Measurements from ENCODE around the gene TRIM10.
"Not testable (repeated sequence)": the region's sequence is repeated elsewhere in the genome, so short reads cannot be mapped to it uniquely, and the experiment has no call there.

TRIM10 gene

DNA sequence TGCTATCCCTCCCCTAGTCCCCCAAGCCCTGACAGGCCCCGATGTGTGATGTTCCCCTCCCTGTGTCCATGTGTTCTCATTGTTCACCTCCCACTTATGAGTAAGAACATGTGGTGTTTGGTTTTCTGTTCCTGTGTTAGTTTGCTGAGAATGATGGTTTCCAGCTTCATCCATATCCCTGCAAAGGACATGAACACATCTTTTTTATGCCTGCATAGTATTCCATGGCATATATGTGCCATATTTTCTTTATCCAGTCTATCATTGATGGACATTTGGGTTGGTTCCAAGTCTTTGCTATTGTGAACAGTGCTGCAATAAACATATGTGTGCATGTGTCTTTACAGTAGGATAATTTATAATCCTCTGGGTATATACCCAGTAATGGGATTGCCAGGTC is 4.2 kb upstream of the TRIM10 start:
- H3K9me3 Mint-ChIP-seq; H3K36me3 Mint-ChIP-seq (ENCODE audit: insufficient read depth); ATAC-seq (replicated peaks); H3K27ac Mint-ChIP-seq; H3K4me3 Mint-ChIP-seq; H3K4me1 Mint-ChIP-seq (ENCODE audit: low read depth in 2 of 2); DNase-seq: not testable (repeated sequence)
- peaks cover 46 to 88% of the 10 kb centered on the region in 2 donors for H3K27me3 Mint-ChIP-seq

DNA sequence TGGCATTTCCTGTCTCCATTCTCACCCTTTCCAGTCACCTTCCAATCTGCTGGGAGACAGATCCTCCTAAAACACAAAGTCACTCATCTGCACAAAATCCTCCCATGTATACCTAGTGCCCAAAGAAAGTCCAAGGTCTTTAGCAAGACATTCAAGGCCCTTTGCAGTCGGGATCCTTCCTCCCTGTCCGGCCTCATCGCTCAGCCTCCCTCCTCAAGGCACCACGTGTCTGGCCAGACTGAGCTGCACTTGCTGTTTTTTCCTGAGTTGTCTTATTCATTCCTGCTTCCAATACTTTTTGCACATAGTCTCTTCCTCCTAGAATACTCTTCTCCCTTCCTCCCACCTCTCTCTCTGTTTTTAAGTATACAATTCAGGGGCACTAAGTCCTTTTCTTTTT is 3.7 kb upstream of the TRIM10 start:
- Mint-ChIP-seq H3K36me3 (ENCODE audit: insufficient read depth) (no peaks in the 10 kb centered on the region), H3K9me3 (no peaks in the 10 kb centered on the region), H3K4me3 (no peak overlapping the region), H3K27me3 (peaks cover 46 to 88% of the 10 kb centered on the region in 2 donors), H3K27ac (no peak overlapping the region), H3K4me1 (ENCODE audit: low read depth in 2 of 2) (peaks cover 0 to 5% of the 10 kb centered on the region in 2 donors)
- ATAC-seq (replicated peaks) (no peak), DNase-seq (no peak)

DNA sequence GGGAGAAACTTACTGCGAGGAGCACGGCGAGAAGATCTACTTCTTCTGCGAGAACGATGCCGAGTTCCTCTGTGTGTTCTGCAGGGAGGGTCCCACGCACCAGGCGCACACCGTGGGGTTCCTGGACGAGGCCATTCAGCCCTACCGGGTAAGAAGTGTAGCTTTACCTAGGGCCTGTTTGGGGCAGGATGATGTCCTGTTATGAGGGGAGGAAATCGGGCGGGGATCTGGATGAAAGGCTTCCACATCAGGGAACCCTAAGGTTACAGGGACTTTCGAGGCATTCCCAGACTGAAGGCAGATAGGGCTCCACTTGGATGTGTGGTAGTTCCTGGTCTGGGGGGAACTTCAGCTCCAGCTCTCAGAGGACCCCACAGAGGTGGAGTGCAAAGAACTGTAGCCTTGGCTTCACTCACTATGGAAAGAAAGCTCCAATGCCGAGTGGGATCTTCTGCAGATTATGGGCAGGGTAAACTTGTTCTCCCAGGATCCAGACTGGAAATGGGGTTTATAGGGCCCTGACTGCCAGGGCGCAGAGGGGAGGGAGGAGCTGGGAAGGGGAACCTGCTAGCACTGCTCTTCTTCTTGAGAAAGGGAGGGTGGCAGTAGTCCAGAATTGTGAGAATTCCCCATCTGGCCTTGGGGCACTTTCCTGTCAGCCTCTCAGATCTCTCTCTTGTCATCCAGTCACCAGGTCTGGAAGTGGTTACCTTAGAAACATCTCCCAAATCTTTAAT is 3.1 kb upstream of the TRIM10 start:
- ATAC-seq (replicated peaks) = no peak
- Mint-ChIP-seq H3K27ac (no peak overlapping the region), H3K4me3 (no peak overlapping the region)

DNA sequence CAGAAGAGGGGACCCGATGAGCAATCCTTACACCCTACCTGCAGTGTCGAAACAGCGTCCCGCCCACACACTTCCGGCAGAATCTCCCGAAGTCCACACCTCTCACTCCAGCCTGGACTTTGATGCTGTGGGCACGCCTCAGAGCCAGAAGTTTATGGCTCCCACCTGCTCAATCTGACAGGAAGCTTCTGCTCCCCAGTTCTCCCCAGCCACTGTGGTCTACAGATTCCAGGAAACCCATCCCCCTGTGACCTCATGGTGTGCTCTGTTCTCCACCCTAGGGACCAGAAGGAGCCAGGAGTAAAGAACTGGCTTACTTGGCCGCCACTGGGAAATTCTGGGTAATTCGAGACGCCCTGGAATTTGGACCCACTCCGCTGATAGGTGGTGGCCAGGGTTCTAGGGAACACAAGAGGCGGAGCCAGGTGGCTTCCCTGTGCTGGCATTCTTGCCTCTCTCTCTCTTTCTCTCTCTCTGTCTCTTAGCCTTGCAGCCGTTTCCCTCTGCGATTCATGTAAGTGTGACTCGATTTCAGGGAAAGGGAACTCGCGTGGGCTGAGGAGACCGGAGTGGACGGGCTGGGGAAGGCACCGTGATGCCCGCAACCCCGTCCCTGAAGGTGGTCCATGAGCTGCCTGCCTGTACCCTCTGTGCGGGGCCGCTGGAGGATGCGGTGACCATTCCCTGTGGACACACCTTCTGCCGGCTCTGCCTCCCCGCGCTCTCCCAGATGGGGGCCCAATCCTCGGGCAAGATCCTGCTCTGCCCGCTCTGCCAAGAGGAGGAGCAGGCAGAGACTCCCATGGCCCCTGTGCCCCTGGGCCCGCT is 2.3 kb upstream of the TRIM10 start, which contains the start of gene TRIM15:
Gene TRIM15 (plus strand): TSS at position 457 of the 828 bp plus-strand sequence. CDS start 139 bp downstream, at position 596.
- Mint-ChIP-seq H3K9me3 (no peaks in the 10 kb centered on the region), H3K27me3 (peaks cover 47 to 88% of the 10 kb centered on the region in 2 donors), H3K4me1 (ENCODE audit: low read depth in 2 of 2) (peaks cover 0 to 10% of the 10 kb centered on the region in 2 donors), H3K27ac (no peak within 1 kb of the TSS), H3K36me3 (ENCODE audit: insufficient read depth) (no peaks in the 10 kb centered on the region), H3K4me3 (peak within 1 kb of the TSS in 1 of 2 donors; percentile 6)
- ATAC-seq (replicated peaks) (peak; percentile 36), DNase-seq (no peak)

More for the DNA sequence above, 3.1 kb upstream of the TRIM10 start:
- no peaks in the 10 kb centered on the region for H3K9me3 Mint-ChIP-seq
- DNase-seq = no peak
- peaks cover 0 to 5% of the 10 kb centered on the region in 2 donors for H3K4me1 Mint-ChIP-seq (ENCODE audit: low read depth in 2 of 2)
- H3K27me3 Mint-ChIP-seq = peaks cover 48 to 88% of the 10 kb centered on the region in 2 donors
- H3K36me3 Mint-ChIP-seq (ENCODE audit: insufficient read depth) = no peaks in the 10 kb centered on the region

DNA sequence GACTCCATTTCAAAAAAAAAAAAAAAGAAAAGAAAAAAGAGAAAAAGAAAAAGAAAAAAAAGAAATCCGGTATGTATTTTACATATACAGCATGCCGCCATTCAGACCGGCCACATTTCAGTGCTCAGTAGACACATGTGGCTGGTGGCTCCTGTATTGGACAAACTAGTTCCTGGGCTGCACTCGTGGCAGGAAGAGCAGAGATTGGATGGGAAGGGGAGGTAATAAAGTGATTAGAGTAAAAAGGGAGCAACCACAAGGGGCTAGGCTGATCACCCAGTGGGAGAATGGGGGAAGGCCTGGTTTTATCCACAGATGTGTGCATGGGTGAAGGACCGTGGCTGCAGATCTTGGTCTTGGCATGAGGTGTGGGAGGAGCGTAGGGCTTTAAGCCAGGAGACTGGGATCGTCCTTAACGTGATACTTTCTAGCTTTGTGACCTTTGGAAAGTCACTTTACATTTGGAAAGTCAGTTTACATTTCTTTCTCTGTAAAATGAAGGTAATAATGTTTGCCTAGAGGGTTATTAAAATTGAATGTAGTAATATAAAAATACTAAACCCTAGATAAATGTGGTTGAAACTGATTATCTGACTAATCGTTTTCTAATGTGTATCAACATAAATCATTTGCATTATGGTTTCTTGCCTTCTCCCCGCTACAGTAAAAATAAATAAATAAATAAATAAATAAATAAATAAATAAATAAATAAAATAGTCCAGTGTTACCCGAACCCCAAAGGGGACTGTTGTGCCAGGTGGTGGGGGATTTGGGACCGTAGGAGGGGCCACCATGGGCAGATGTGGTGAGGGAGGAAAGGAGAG is 1.5 kb upstream of the TRIM10 start:
- peaks cover 0 to 10% of the 10 kb centered on the region in 2 donors for H3K4me1 Mint-ChIP-seq (ENCODE audit: low read depth in 2 of 2)

DNA sequence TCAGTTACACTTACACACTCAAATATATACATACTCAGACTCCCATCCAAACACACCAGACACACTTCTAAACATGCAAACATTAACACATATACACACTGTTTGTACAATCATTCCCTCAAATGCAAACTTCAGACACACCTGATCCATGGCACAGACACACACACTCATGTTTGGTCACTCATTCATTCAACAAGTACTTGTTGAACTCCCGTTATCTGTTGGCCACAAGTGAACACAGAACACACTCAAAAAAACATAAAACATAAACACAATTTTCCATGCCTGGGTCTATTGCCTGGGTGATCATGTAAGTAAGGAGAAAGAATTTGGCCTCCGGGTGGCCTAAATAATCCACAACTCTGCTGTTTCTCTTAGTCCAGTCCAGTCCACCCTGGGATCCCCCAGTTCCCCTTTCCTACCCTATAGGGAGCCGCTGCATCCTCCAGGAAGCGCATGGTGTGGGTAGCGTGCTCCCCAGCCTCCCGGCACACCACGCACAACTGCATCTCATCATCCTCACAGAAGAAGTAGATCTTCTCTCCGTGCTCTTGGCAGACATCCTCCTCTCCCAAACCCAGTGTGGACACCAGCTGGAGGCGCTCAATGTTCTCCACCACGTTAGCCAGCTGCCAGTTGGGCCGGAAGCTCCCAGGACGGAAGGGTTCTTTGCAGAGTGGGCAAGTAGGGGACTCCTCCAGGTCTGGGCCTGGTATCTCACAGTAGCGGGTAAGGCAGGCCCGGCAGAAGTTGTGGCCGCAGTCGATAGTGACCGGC is 815 bp downstream of the TRIM10 start:
- H3K4me3 Mint-ChIP-seq = no peak overlapping the region
- no peaks in the 10 kb centered on the region for H3K36me3 Mint-ChIP-seq (ENCODE audit: insufficient read depth)
- peaks cover 49 to 85% of the 10 kb centered on the region in 2 donors for H3K27me3 Mint-ChIP-seq
- H3K27ac Mint-ChIP-seq = no peak overlapping the region
- H3K4me1 Mint-ChIP-seq (ENCODE audit: low read depth in 2 of 2) = peaks cover 0 to 10% of the 10 kb centered on the region in 2 donors
- H3K9me3 Mint-ChIP-seq = no peaks in the 10 kb centered on the region
- DNase-seq (no peak), ATAC-seq (replicated peaks) (no peak)

More for the DNA sequence above, 1.5 kb upstream of the TRIM10 start:
- H3K36me3 Mint-ChIP-seq (ENCODE audit: insufficient read depth) = no peaks in the 10 kb centered on the region
- no peaks in the 10 kb centered on the region for H3K9me3 Mint-ChIP-seq
- DNase-seq (no peak), ATAC-seq (replicated peaks) (no peak)
- peak overlapping the region in 1 of 2 donors; percentile 6 for H3K4me3 Mint-ChIP-seq
- H3K27me3 Mint-ChIP-seq = peaks cover 44 to 85% of the 10 kb centered on the region in 2 donors
- H3K27ac Mint-ChIP-seq = no peak overlapping the region

DNA sequence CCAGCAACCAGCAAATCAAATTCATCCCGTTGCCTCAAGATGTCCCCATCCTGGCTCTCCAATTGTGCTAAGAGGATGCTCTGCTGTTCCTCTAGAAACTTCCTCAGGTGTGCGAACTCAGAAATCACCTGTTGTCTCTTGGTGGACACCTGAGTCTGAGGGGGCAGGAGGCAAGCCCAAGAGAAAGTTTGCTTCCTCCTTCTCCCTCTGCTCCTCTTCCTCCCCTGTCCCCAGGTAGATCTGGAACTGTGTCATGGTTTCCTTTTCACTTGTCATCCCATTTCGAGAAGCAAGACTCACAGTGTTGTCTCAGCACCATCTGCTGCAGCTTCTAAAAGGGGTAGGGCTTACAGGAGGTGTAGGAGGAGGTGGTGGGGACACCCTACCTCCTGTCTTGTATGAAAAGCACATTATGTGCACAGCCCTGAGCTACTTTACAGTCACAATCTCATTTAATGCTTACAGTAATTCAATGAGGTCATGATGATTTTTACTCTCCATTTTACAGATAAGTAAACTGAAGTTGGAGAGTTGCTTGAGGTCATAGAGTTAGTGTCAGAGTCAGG is 2.5 kb downstream of the TRIM10 start:
- H3K27me3 Mint-ChIP-seq = peaks cover 53 to 85% of the 10 kb centered on the region in 2 donors
- H3K27ac Mint-ChIP-seq = no peak overlapping the region
- H3K4me3 Mint-ChIP-seq = no peak overlapping the region
- no peaks in the 10 kb centered on the region for H3K9me3 Mint-ChIP-seq
- ATAC-seq (replicated peaks) = no peak
- DNase-seq = no peak
- H3K4me1 Mint-ChIP-seq (ENCODE audit: low read depth in 2 of 2) = peaks cover 0 to 10% of the 10 kb centered on the region in 2 donors
- H3K36me3 Mint-ChIP-seq (ENCODE audit: insufficient read depth) = no peaks in the 10 kb centered on the region

DNA sequence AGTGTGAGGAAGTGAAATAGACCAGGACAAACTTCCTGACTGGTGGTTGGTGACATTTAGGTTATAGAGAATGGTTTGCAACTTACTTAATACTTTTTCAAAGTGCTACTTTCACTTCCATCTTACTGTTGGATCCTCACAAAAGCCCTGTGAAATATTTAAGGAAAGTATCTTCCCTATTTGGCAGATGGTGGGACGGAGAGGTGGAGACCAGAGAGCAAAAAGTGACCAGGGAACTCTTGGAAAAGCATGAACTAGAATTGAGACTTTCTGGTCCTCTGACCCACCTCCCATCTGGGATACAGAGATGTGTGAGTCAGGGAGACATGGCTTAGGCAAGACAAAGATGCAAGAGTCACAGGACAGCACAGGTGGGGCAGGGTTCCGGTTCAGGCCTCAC is 3.0 kb downstream of the TRIM10 start:
- Mint-ChIP-seq H3K27me3 (peaks cover 56 to 85% of the 10 kb centered on the region in 2 donors), H3K9me3 (no peaks in the 10 kb centered on the region)

DNA sequence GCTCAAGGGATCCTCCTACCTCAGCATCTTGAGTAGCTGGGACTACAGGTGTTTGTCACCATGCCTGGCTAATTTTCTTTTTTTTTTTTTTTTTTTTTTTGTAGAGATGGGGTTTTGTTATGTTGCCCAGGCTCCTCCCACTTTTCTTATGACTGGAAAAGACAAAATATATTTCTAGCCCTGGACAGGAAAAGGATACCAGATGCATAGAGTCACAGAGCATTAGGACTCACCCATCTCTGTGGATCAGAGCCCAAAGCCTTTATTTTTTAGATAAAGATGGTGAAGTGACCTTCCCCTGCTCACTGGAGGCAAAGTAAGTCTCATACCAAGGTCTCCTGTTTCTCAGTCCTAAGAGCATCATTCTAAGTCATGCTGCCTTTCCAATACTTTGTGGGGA is 3.4 kb downstream of the TRIM10 start:
- peaks cover 0 to 5% of the 10 kb centered on the region in 2 donors for H3K4me1 Mint-ChIP-seq (ENCODE audit: low read depth in 2 of 2)
- no peak overlapping the region for H3K27ac Mint-ChIP-seq
- DNase-seq (no peak), ATAC-seq (replicated peaks) (no peak)
- H3K27me3 Mint-ChIP-seq = peaks cover 56 to 88% of the 10 kb centered on the region in 2 donors
- H3K36me3 Mint-ChIP-seq (ENCODE audit: insufficient read depth) = no peaks in the 10 kb centered on the region
- H3K4me3 Mint-ChIP-seq = no peak overlapping the region
- no peaks in the 10 kb centered on the region for H3K9me3 Mint-ChIP-seq

More for the DNA sequence above, 3.0 kb downstream of the TRIM10 start:
- ATAC-seq (replicated peaks) (no peak), DNase-seq (no peak)
- Mint-ChIP-seq H3K27ac (no peak overlapping the region), H3K4me1 (ENCODE audit: low read depth in 2 of 2) (peaks cover 0 to 7% of the 10 kb centered on the region in 2 donors), H3K36me3 (ENCODE audit: insufficient read depth) (no peaks in the 10 kb centered on the region), H3K4me3 (no peak overlapping the region)

DNA sequence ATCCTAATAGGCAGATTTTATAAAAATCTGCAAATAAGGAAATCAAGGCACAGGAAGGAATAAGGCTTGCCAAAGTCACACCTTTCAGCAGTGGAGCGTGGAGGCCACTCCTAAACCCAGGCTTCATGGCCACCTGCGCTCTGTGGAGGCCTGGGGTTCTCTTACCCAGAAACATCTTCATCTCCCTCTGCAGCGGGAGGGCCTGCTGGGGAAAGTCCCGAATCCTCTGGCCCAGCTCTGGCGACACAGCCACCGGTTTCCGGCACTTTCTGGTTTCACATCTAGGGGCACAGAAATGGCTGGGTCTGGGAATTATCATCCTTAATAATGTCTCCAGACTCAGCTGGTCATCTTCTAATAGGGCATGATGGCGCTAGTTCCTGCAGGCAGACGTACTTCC is 4.2 kb downstream of the TRIM10 start:
- Mint-ChIP-seq H3K27me3 (peaks cover 56 to 81% of the 10 kb centered on the region in 2 donors), H3K36me3 (ENCODE audit: insufficient read depth) (no peaks in the 10 kb centered on the region), H3K4me3 (no peak overlapping the region), H3K27ac (no peak overlapping the region), H3K4me1 (ENCODE audit: low read depth in 2 of 2) (peaks cover 0 to 5% of the 10 kb centered on the region in 2 donors), H3K9me3 (no peaks in the 10 kb centered on the region)
- DNase-seq (no peak), ATAC-seq (replicated peaks) (no peak)

DNA sequence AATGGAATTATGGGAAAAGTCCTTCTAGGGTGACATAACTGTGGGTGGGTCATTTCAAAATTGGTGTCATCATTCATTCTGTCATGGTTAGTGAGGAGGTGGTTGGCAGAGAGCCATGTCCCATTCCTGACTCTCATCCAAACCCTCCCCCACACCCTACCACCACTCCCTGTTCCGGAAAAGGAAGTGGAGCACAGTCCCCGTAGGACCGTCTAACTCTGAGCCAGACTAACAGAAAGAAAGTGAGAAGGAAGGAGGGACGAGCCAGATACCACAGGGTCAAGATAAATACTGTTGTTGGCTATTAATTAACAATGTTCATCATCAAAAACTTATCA is 4.8 kb downstream of the TRIM10 start:
- ATAC-seq (replicated peaks) (no peak), DNase-seq (no peak)
- Mint-ChIP-seq H3K27me3 (peaks cover 56 to 80% of the 10 kb centered on the region in 2 donors), H3K36me3 (ENCODE audit: insufficient read depth) (no peaks in the 10 kb centered on the region), H3K27ac (no peak overlapping the region), H3K9me3 (no peaks in the 10 kb centered on the region), H3K4me1 (ENCODE audit: low read depth in 2 of 2) (peaks cover 0 to 5% of the 10 kb centered on the region in 2 donors), H3K4me3 (no peak overlapping the region)

DNA sequence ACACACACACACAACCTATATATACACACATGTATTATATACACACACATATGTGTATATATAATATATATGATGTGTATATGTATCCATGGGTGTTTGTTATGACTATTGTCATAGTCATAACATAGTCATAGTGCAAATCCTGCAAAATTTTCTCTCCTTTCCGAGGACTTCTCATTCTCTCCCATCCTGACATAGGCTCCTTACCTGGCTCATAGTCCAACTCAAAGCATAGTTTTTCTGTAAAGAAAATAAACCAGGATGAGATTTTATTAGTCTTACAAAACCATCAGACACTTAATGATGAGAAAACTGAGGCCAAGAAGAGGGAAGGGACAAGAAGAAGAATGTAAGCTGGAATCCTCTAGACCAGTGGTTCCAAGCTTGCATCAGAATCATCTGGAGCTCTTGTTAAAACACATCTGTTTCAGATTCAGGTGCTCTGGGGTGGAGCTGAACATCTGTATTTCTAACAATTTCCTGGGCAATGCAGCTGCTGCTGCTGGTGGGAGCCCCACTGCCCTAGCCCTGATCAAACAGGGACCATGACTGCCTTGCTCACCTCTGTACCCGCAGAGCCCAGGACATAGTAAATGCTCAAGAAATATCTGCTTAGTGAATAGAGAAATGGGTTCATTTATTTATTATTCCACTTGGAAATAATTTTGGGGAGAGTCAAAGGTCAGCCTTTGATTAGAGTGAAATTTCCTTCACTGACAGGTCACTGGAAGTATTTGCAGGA is 5.3 kb downstream of the TRIM10 start:
- Mint-ChIP-seq H3K9me3 (no peaks in the 10 kb centered on the region), H3K27me3 (peaks cover 58 to 79% of the 10 kb centered on the region in 2 donors), H3K27ac (no peak overlapping the region), H3K4me3 (no peak overlapping the region), H3K4me1 (ENCODE audit: low read depth in 2 of 2) (peaks cover 0 to 5% of the 10 kb centered on the region in 2 donors), H3K36me3 (ENCODE audit: insufficient read depth) (no peaks in the 10 kb centered on the region)
- DNase-seq (no peak), ATAC-seq (replicated peaks) (no peak)
